Left kidney (tissue), 2 donors: Measurements from ENCODE around the gene NOC4L. TPM values are rescaled to one million over a fixed set of nuclear protein-coding genes. Genes with fewer than 3 reads are reported as not detected.
"Not testable (repeated sequence)": the region's sequence is repeated elsewhere in the genome, so short reads cannot be mapped to it uniquely, and the experiment has no call there.

Experiments used
- DNase-seq: peaks from one replicate; pipeline ENCODE4 v3.0.0-alpha.2; 2013
- polyA plus RNA-seq: library from polyadenylated mRNA; unstranded; fragments of 120-200 nt; gene quantifications from one replicate; pipeline ENCODE4 v1.2.1, GENCODE V29; 2013; ENCODE audit not compliant: insufficient read length

Gene NOC4L
- polyA plus RNA-seq, 1 donor = 11.9 TPM

GRCh38 chr12:132142679-132143335 is 1.4 kb upstream of the NOC4L start:
- no peak for DNase-seq

- no peak for DNase-seq
These were observed 753 bp upstream of the NOC4L start for GRCh38 chr12:132143336-132144071.

- no peak for DNase-seq
These were observed 532 bp downstream of the NOC4L start for GRCh38 chr12:132144810-132145168.

GRCh38 chr12:132145334-132145733 is 1.1 kb downstream of the NOC4L start:
- DNase-seq = no peak

GRCh38 chr12:132146098-132146497 is 1.8 kb downstream of the NOC4L start:
- DNase-seq = no peak

GRCh38 chr12:132146772-132147422 is 2.6 kb downstream of the NOC4L start:
- no peak for DNase-seq

GRCh38 chr12:132147423-132148367 is 3.4 kb downstream of the NOC4L start:
- no peak for DNase-seq

GRCh38 chr12:132148368-132149045 is 4.2 kb downstream of the NOC4L start:
- no peak for DNase-seq

GRCh38 chr12:132149526-132149925 is 5.3 kb downstream of the NOC4L start:
- DNase-seq = not testable (repeated sequence)

- DNase-seq = no peak
These were observed 6.5 kb downstream of the NOC4L start for GRCh38 chr12:132150780-132151144.

GRCh38 chr12:132151145-132151765 is 7.0 kb downstream of the NOC4L start:
- no peak for DNase-seq

- DNase-seq = no peak
These were observed 7.6 kb downstream of the NOC4L start for GRCh38 chr12:132151766-132152410.

- DNase-seq = no peak
These were observed 8.2 kb downstream of the NOC4L start for GRCh38 chr12:132152411-132152821.

GRCh38 chr12:132152953-132153352 is 8.7 kb downstream of the NOC4L start:
- no peak for DNase-seq

- DNase-seq = peak; percentile 87
These were observed 9.5 kb downstream of the NOC4L start for GRCh38 chr12:132153501-132154340.

GRCh38 chr12:132154341-132154761 is 10.1 kb downstream of the NOC4L start:
- no peak for DNase-seq

- DNase-seq = no peak
These were observed 10.9 kb downstream of the NOC4L start for GRCh38 chr12:132154941-132155770.

- no peak for DNase-seq
These were observed 11.7 kb downstream of the NOC4L start for GRCh38 chr12:132155771-132156572.
